C4-2B (cell line): ENCODE data around the gene TRAPPC6A.

Experiments
- CTCF ChIP-seq: fragments of 450-650 bp; conservative IDR thresholded peaks from 2 replicates; pipeline ENCODE4 v1.5.1; 2017; ENCODE audit warnings: mild to moderate bottlenecking
- ZFX ChIP-seq: fragments of 450-650 bp; IDR thresholded peaks from 2 replicates; pipeline ENCODE4 v1.6.1; 2017

DNA sequence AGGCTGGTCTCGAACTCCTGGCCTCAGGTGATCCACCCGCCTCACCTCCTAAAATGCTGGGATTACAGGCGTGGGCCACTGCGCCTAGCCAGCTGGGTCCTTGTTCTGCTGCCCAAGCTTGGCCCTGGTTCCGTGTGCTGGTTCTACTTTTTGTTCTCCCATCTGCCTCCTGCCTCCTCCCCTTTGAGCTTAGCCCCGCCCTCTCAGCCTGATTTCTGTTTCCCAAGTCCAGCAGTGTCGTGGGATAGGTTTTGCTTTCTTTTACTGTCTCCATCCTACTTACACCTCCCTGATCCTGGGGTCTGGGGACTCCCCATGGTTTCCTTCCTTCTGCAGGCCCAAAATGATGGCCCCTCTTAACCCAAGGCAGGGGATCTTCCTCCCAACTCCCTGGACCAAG, 2.9 kb upstream of the TRAPPC6A start:
- TF ChIP-seq CTCF = no peak
- TF ChIP-seq ZFX = no peak
